H1 (cell line): ENCODE measurements around the gene API5. TPM values are rescaled to one million over a fixed set of nuclear protein-coding genes. Genes with fewer than 3 reads are reported as not detected.

Source experiments
- CTCF ChIA-PET: fragments of 300-600 bp; sonication (Branson Sonifier 250); formaldehyde crosslinking; loops from one replicate; lab custom pipeline; 2021; ENCODE audit not compliant: partially characterized antibody; lab: Charles Lee
- POLR2A ChIA-PET: fragments of 300-600 bp; sonication (Branson Sonifier 250); formaldehyde crosslinking; loops from one replicate; lab custom pipeline; 2021; ENCODE audit warnings: inconsistent platforms; ENCODE audit not compliant: partially characterized antibody; lab: Charles Lee
- DNase-seq, 2 experiments: peaks; one replicate each; pipeline versions ENCODE4 v3.0.0 to v3.0.0-alpha.2; 2010 to 2022; ENCODE audit warnings: low spot score in 2 of 2, low read depth in 1 of 2, mixed read lengths in 1 of 2
- FAIRE-seq: peaks from 2 replicates; lab custom pipeline; 2011; peaks lifted over from hg19 to GRCh38; lab: Jason Lieb, UNC
- H2AFZ ChIP-seq: 2 replicates; pipeline ENCODE4 v1.8.1; 2012; ENCODE audit warnings: low read length, inconsistent platforms
- H2AK5ac ChIP-seq: 2 replicates; pipeline ENCODE4 v1.6.1; 2013; ENCODE audit warnings: low read depth, low read length
- H2BK120ac ChIP-seq: replicated peaks from 2 replicates; pipeline ENCODE3; 2013; ENCODE audit warnings: low read depth, low read length, inconsistent platforms
- H2BK12ac ChIP-seq: 2 replicates; pipeline ENCODE4 v1.6.1; 2013; ENCODE audit warnings: low read depth, low read length
- H2BK15ac ChIP-seq: 2 replicates; pipeline ENCODE4 v1.6.1; 2013; ENCODE audit warnings: low read length
- H2BK20ac ChIP-seq: 2 replicates; pipeline ENCODE4 v1.6.1; 2013; ENCODE audit warnings: low read length
- H2BK5ac ChIP-seq: 2 replicates; pipeline ENCODE4 v1.6.1; 2013; ENCODE audit warnings: low read depth, low read length
- H3K14ac ChIP-seq: 2 replicates; pipeline ENCODE4 v1.6.1; 2013; ENCODE audit warnings: inconsistent platforms; ENCODE audit not compliant: insufficient read length
- H3K18ac ChIP-seq: 2 replicates; pipeline ENCODE4 v1.6.1; 2013; ENCODE audit warnings: low read length; ENCODE audit errors: extremely low read depth
- H3K23ac ChIP-seq: 2 replicates; pipeline ENCODE4 v1.6.1; 2013; ENCODE audit warnings: inconsistent platforms; ENCODE audit not compliant: insufficient read length
- H3K23me2 ChIP-seq: 2 replicates; pipeline ENCODE4 v1.6.1; 2013; ENCODE audit warnings: low read depth, low read length
- H3K27ac ChIP-seq: 2 replicates; pipeline ENCODE4 v1.6.1; 2011; ENCODE audit warnings: low read depth, low read length, inconsistent platforms
- H3K27me3 ChIP-seq, 4 experiments: replicated peaks in 1 of 4; 1 replicate in 1 of 4; 2 replicates in 3 of 4; pipeline versions ENCODE4 v1.6.1 to v1.8.1; 2011 to 2013; ENCODE audit warnings: low read length in 3 of 4, mild to moderate bottlenecking in 3 of 4, inconsistent platforms in 2 of 4, mixed read lengths in 2 of 4, moderate library complexity in 1 of 4; ENCODE audit not compliant: control insufficient read depth in 3 of 4, insufficient read depth in 3 of 4; ENCODE audit errors: extremely low read depth in 1 of 4
- H3K36me3 ChIP-seq, 4 experiments: 2 replicates each; pipeline versions ENCODE4 v1.6.1 to v1.8.1; 2011 to 2013; ENCODE audit warnings: mild to moderate bottlenecking in 4 of 4, low read length in 3 of 4, moderate library complexity in 2 of 4, control low read depth in 1 of 4, inconsistent platforms in 1 of 4; ENCODE audit not compliant: insufficient read depth in 4 of 4, control insufficient read depth in 2 of 4
- H3K4ac ChIP-seq: replicated peaks from 2 replicates; pipeline ENCODE3; 2013; ENCODE audit warnings: low read length, low read depth, mixed read lengths, inconsistent platforms; ENCODE audit not compliant: insufficient read length
- H3K4me1 ChIP-seq, 4 experiments: replicated peaks in 1 of 4; 1 replicate in 1 of 4; 2 replicates in 3 of 4; pipeline versions ENCODE4 v1.6.1 to v1.8.1; 2011 to 2013; ENCODE audit warnings: low read length in 3 of 4, inconsistent platforms in 2 of 4, mixed read lengths in 1 of 4; ENCODE audit not compliant: insufficient read depth in 4 of 4, control insufficient read depth in 3 of 4
- H3K4me2 ChIP-seq, 2 experiments: 2 replicates each; pipeline versions ENCODE4 v1.6.1 to v1.8.1; 2011 to 2013; ENCODE audit warnings: low read depth in 2 of 2, low read length in 2 of 2, control low read depth in 1 of 2, inconsistent platforms in 1 of 2, mild to moderate bottlenecking in 1 of 2; ENCODE audit not compliant: insufficient read depth in 1 of 2
- H3K4me3 ChIP-seq, 4 experiments: fragments of 200-600, 300-600 bp in 1 of 4; sonication (generic), shearing (Covaris generic), sonication (Bioruptor Twin) in 1 of 4; 2 replicates each; pipeline versions ENCODE4 v1.5.1 to v1.8.1; 2011 to 2016; ENCODE audit warnings: low read length in 4 of 4, low read depth in 3 of 4, control low read depth in 2 of 4, inconsistent platforms in 2 of 4, mild to moderate bottlenecking in 2 of 4, mixed read lengths in 1 of 4, moderate library complexity in 1 of 4; ENCODE audit not compliant: insufficient read depth in 2 of 4; ENCODE audit errors: extremely low read depth in 1 of 4
- H3K56ac ChIP-seq: replicated peaks from 2 replicates; pipeline ENCODE3; 2013; ENCODE audit warnings: low read depth, mild to moderate bottlenecking, mixed read lengths, low read length, inconsistent platforms; ENCODE audit not compliant: insufficient read length
- H3K79me1 ChIP-seq: 2 replicates; pipeline ENCODE4 v1.6.1; 2013; ENCODE audit warnings: low read depth, low read length, control low read depth
- H3K79me2 ChIP-seq, 2 experiments: 2 replicates each; pipeline versions ENCODE4 v1.6.1 to v1.8.1; 2012 to 2013; ENCODE audit warnings: low read length in 2 of 2, mild to moderate bottlenecking in 2 of 2, inconsistent platforms in 1 of 2; ENCODE audit not compliant: insufficient read depth in 2 of 2, control insufficient read depth in 1 of 2
- H3K9ac ChIP-seq, 4 experiments: replicated peaks in 1 of 4; 1 replicate in 1 of 4; 2 replicates in 3 of 4; pipeline versions ENCODE4 v1.6.1 to v1.8.1; 2011 to 2013; ENCODE audit warnings: low read depth in 3 of 4, low read length in 3 of 4, control low read depth in 2 of 4, mild to moderate bottlenecking in 2 of 4, moderate library complexity in 2 of 4, inconsistent platforms in 1 of 4; ENCODE audit errors: extremely low read depth in 1 of 4
- H3K9me3 ChIP-seq, 2 experiments: 2 replicates each; pipeline versions ENCODE4 v1.6.1 to v1.8.1; 2012 to 2013; ENCODE audit warnings: mild to moderate bottlenecking in 2 of 2, moderate library complexity in 2 of 2, control low read depth in 1 of 2, inconsistent platforms in 1 of 2, low read depth in 1 of 2, low read length in 1 of 2, mixed read lengths in 1 of 2; ENCODE audit not compliant: insufficient read depth in 2 of 2
- H4K20me1 ChIP-seq, 2 experiments: replicated peaks in 1 of 2; 2 replicates each; pipeline versions ENCODE3 to v1.8.1; 2011 to 2013; ENCODE audit warnings: inconsistent platforms in 2 of 2, low read length in 2 of 2, mild to moderate bottlenecking in 1 of 2; ENCODE audit not compliant: insufficient read depth in 2 of 2, control insufficient read depth in 1 of 2
- H4K5ac ChIP-seq: 2 replicates; pipeline ENCODE4 v1.6.1; 2013; ENCODE audit warnings: low read length, low read depth, mixed read lengths, inconsistent platforms; ENCODE audit not compliant: insufficient read length
- H4K8ac ChIP-seq: 2 replicates; pipeline ENCODE4 v1.8.0; 2013; ENCODE audit warnings: mild to moderate bottlenecking, moderate library complexity, low read length, inconsistent platforms; ENCODE audit not compliant: insufficient read depth; ENCODE audit errors: extremely low read depth
- H4K91ac ChIP-seq: replicated peaks from 2 replicates; pipeline ENCODE3; 2013; ENCODE audit warnings: low read length, mixed read lengths, inconsistent platforms; ENCODE audit not compliant: insufficient read length
- ASH2L ChIP-seq: fragments of 200-600, 300-600 bp; sonication (generic); IDR thresholded peaks from one replicate; pipeline ENCODE4 v1.7.1; 2017; ENCODE audit warnings: low read length
- BRCA1 ChIP-seq: IDR thresholded peaks from 2 replicates; pipeline ENCODE4 v1.6.1; 2012; ENCODE audit warnings: low read depth, low read length, improper control_type of control experiment
- CEBPB ChIP-seq: IDR thresholded peaks from 2 replicates; pipeline ENCODE4 v1.6.1; 2012; ENCODE audit warnings: low read depth, low read length
- CHD1 ChIP-seq: IDR thresholded peaks from 2 replicates; pipeline ENCODE4 v1.6.1; 2012; ENCODE audit warnings: low read depth, low read length, improper control_type of control experiment
- CHD2 ChIP-seq: IDR thresholded peaks from 2 replicates; pipeline ENCODE4 v1.6.1; 2012; ENCODE audit warnings: low read length, improper control_type of control experiment
- EP300 ChIP-seq, 2 experiments: IDR thresholded peaks; 1 replicate in 1 of 2; 2 replicates in 1 of 2; pipeline ENCODE4 v1.6.1; 2011 to 2012; ENCODE audit warnings: low read depth in 2 of 2, low read length in 2 of 2, mild to moderate bottlenecking in 2 of 2, borderline replicate concordance in 1 of 2, inconsistent platforms in 1 of 2, moderate library complexity in 1 of 2
- GABPA ChIP-seq: IDR thresholded peaks from 2 replicates; pipeline ENCODE4 v1.6.1; 2011; ENCODE audit warnings: mild to moderate bottlenecking, low read length, moderate library complexity, borderline replicate concordance; ENCODE audit not compliant: insufficient read depth
- GTF2F1 ChIP-seq: IDR thresholded peaks from 2 replicates; pipeline ENCODE4 v1.6.1; 2012; ENCODE audit warnings: low read depth, low read length, improper control_type of control experiment, borderline replicate concordance
- KDM1A ChIP-seq: fragments of 200-600, 300-600 bp; sonication (generic); IDR thresholded peaks from 2 replicates; pipeline ENCODE4 v1.7.1; 2016; ENCODE audit warnings: mild to moderate bottlenecking, low read length, borderline replicate concordance
- KDM5A ChIP-seq: fragments of 200-600 bp; IDR thresholded peaks from 2 replicates; pipeline ENCODE4 v1.7.1; 2012; ENCODE audit warnings: mild to moderate bottlenecking, low read length, inconsistent platforms, mixed read lengths
- PHF8 ChIP-seq: fragments of 200-600 bp; sonication (generic); conservative IDR thresholded peaks from 2 replicates; pipeline ENCODE4 v1.7.1; 2012; ENCODE audit warnings: low read depth, mild to moderate bottlenecking, inconsistent platforms, low read length, moderate library complexity
- SAP30 ChIP-seq: fragments of 300-600 bp; sonication (generic); IDR thresholded peaks from 2 replicates; pipeline ENCODE4 v1.7.1; 2012; ENCODE audit warnings: low read length, moderate library complexity, mild to moderate bottlenecking, inconsistent platforms; ENCODE audit not compliant: insufficient read depth, insufficient replicate concordance
- SP4 ChIP-seq: IDR thresholded peaks from 2 replicates; pipeline ENCODE4 v1.6.1; 2012; ENCODE audit warnings: low read length, inconsistent platforms
- SRF ChIP-seq: IDR thresholded peaks from 2 replicates; pipeline ENCODE4 v1.6.1; 2011; ENCODE audit warnings: mild to moderate bottlenecking, low read depth, low read length, moderate library complexity
- TBP ChIP-seq: IDR thresholded peaks from 2 replicates; pipeline ENCODE4 v1.6.1; 2011; ENCODE audit warnings: low read depth, low read length, improper control_type of control experiment
- WGBS, 2 experiments: shearing (Covaris generic) in 1 of 2; methylation state at CpG; one replicate each; pipeline versions ENCODE4 v1.1.6 to v1.1.7; 2013 to 2015; ENCODE audit warnings: low lambda C conversion rate in 2 of 2, mixed read lengths in 2 of 2, inconsistent platforms in 1 of 2, low coverage in 1 of 2, missing lambda C conversion rate in 1 of 2; ENCODE audit not compliant: insufficient replicate concordance in 2 of 2, insufficient coverage in 1 of 2, insufficient read length in 1 of 2; ENCODE audit errors: extremely low coverage in 1 of 2, missing lambda C conversion rate in 1 of 2; 5-methylcytosine and 5-hydroxymethylcytosine counted together
- polyA plus RNA-seq, 7 experiments: library from polyadenylated mRNA; depleted of rRNA in 3 of 7; stranded (reverse) in 5 of 7; unstranded in 2 of 7; fragments of >200 nt in 5 of 7; fragments of 200-250 nt in 2 of 7; gene quantifications; 1 replicate in 5 of 7; 2 replicates in 1 of 7; 4 replicates in 1 of 7; pipeline versions ENCODE4 v1.2.1 to v1.2.3, GENCODE V29; 2011 to 2013; ENCODE audit warnings: missing spikeins in 2 of 7, mixed read lengths in 2 of 7
- total RNA-seq: library from RNA; stranded (reverse); fragmentation: NEBNext Ultra II Directional; extraction: Animal tissue kit (Norgen Biotek cat#: 25700); gene quantifications from 2 replicates; pipeline ENCODE4 v1.2.1, GENCODE V29; 2021

The API5 gene
- total and polyA plus RNA-seq, 2 of the 8 experiments (the other 6 are each of a cell fraction or from before 2014, with no cell fraction given) = 39.1 to 155 TPM

DNA sequence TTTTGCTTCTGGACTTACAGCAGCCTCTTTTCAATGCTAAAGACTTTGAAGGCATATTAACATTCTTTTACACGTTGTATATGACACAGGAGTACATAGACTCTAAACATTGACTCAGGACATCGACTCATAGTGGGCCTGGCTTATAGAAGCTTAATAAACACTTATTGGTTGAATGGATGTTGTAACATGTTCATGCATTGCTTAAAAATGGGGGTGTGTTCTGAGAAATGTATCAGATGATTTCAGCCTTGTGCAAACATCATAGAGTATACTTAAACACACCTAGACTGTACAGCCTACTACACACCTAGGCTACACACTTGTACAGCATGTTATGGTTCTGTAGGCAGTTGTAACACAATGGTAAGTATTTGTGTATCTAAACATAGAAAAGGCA is 64.8 kb downstream of the API5 start:
- Histone ChIP-seq H3K27ac (no peak overlapping the region), H3K4me3 (no peak overlapping the region), H2AFZ (no peak overlapping the region), H3K79me2 (peaks cover 2 to 63% of the 10 kb centered on the region in 2 experiments; a peak in 3 of 4 replicates), H3K4ac (no peak overlapping the region), H3K14ac (no peak overlapping the region), H3K56ac (no peak overlapping the region), H4K20me1 (peaks cover 5 to 7% of the 10 kb centered on the region in 2 experiments), H3K4me2 (no peak overlapping the region), H4K8ac (no peak overlapping the region), H3K36me3 (peaks cover 0 to 12% (median under 1%) of the 10 kb centered on the region in 4 experiments; a peak in 2 of 8 replicates), H3K4me1 (peaks cover 0 to 1% (median 0%) of the 10 kb centered on the region in 4 experiments; a peak in 3 of 7 replicates), H2BK15ac (no peak overlapping the region), H3K27me3 (no peaks in the 10 kb centered on the region), H2BK12ac (no peak overlapping the region), H4K5ac (no peak overlapping the region), H3K23me2 (no peaks in the 10 kb centered on the region), H4K91ac (no peak overlapping the region), H2BK5ac (no peak overlapping the region), H3K9me3 (no peaks in the 10 kb centered on the region), H2AK5ac (no peak overlapping the region), H3K9ac (no peak overlapping the region), H2BK20ac (no peak overlapping the region), H3K18ac (no peak overlapping the region), H3K23ac (no peak overlapping the region), H2BK120ac (no peak overlapping the region), H3K79me1 (no peaks in the 10 kb centered on the region)
- FAIRE-seq = no peak
- POLR2A ChIA-PET = no interaction called here
- DNase-seq = no peak
- CTCF ChIA-PET = no interaction called here
- 95% methylated on average over 2 of the region's 2 CpGs; no CpG with 5 or more reads in 1 of the 2 experiments for WGBS, 2 experiments
- TF ChIP-seq SAP30 (no peak), PHF8 (no peak), GTF2F1 (no peak), CEBPB (no peak), GABPA (no peak), CHD1 (no peak), KDM5A (no peak), BRCA1 (no peak), SP4 (no peak), SRF (no peak), ASH2L (no peak), KDM1A (no peak), TBP (no peak), EP300 (IDR thresholded peaks at IDR 0.05; ENCODE audit: borderline replicate concordance in 1 of 2, low read depth in 2 of 2, low read length in 2 of 2) (no peak), CHD2 (no peak)
